Measurements from ENCODE around the gene RTP2. TPM values are rescaled to one million over a fixed set of nuclear protein-coding genes. Genes with fewer than 3 reads are reported as not detected.
A peak's percentile ranks its signal among the peaks of the same experiment; 100 is the strongest.

The RTP2 gene
- total and polyA plus RNA-seq, 2 donors (not counting 3 experiments of a cell fraction or from before 2014, with no cell fraction given) = not detected

- CTCF ChIA-PET = interaction anchor here (0.6 to 6.1 kb wide), 95 partner anchors 8 to 1493 kb away, joined by 3 to 466 read pairs (median 4); partner anchors contain the start of gene LPP
- H2AFZ ChIP-seq (ENCODE audit: low read depth, low read length) = peak overlapping the region; percentile 87
- dilution Hi-C loops (cut with MboI; ENCODE audit: extremely low pct_ligation_motif_present, low sequenced_read_pairs) = loop anchor here (5.0 to 25.0 kb wide), 2 partner anchors 922 to 1212 kb away; no protein-coding TSS in a partner anchor
Measured at GRCh38 chr3:187740421-187741399, 38.4 kb upstream of the RTP2 start.

More at GRCh38 chr3:187740421-187741399, 38.4 kb upstream of the RTP2 start:
- peak; percentile 66 for DNase-seq (ENCODE audit: low read depth, low spot score)
- peak; percentile 49 for FAIRE-seq
- Histone ChIP-seq H3K27ac (ENCODE audit: insufficient read depth, low read depth, low read length) (peak overlapping the region; percentile 94), H3K9me3 (replicated peaks; ENCODE audit: control insufficient read depth, insufficient read depth, low read length) (no peaks in the 10 kb centered on the region), H3K9ac (replicated peaks; ENCODE audit: extremely low read depth, insufficient read depth, low read length) (peak overlapping the region; percentile 94), H3K9me1 (replicated peaks; ENCODE audit: control insufficient read depth, extremely low read depth, insufficient read depth, low read length) (no peaks in the 10 kb centered on the region), H4K20me1 (replicated peaks; ENCODE audit: control insufficient read depth, extremely low read depth, insufficient read depth, low read length) (no peaks in the 10 kb centered on the region), H3K4me3 (replicated peaks in 1 of 3; ENCODE audit: insufficient read depth in 1 of 3, low read depth in 1 of 3, low read length in 3 of 3) (peak overlapping the region; percentile 56 to 80 (median 61)), H3K4me1 (ENCODE audit: control insufficient read depth, extremely low read depth, insufficient read depth, low read length) (peaks cover 46% of the 10 kb centered on the region), H3K79me2 (ENCODE audit: control insufficient read depth, insufficient read depth, low read length) (peaks cover 31% of the 10 kb centered on the region), H3K4me2 (ENCODE audit: insufficient read depth, low read length) (peak overlapping the region; percentile 93), H3K27me3 (ENCODE audit: control insufficient read depth in 2 of 2, insufficient read depth in 2 of 2, low read length in 2 of 2) (no peaks in the 10 kb centered on the region), H3K36me3 (ENCODE audit: control insufficient read depth in 2 of 2, extremely low read depth in 1 of 2, insufficient read depth in 2 of 2, low read length in 2 of 2) (no peaks in the 10 kb centered on the region)
- TF ChIP-seq POLR2AphosphoS5 (IDR thresholded peaks at IDR 0.05; ENCODE audit: insufficient read depth, low read depth, low read length) = no peak
- TF ChIP-seq CTCF (IDR thresholded peaks at IDR 0.05; ENCODE audit: extremely low read depth in 1 of 2, insufficient read depth in 1 of 2, low read depth in 1 of 2, low read length in 2 of 2) = peak; percentile 90 to 92
- TF ChIP-seq MYC (IDR thresholded peaks at IDR 0.05; ENCODE audit: low read depth, low read length) = no peak
- BruUV-seq (replicated peaks) = TSS peak; percentile 5
- intact Hi-C loops (cut with micrococcal nuclease) = loop anchor here (1.0 to 5.0 kb wide), 10 partner anchors 247 to 1408 kb away; no protein-coding TSS in a partner anchor
- POLR2A ChIA-PET = interaction anchor here (0.6 to 2.1 kb wide), 3 partner anchors 1192 to 1213 kb away, joined by 5 to 10 read pairs (median 8); no protein-coding TSS in a partner anchor
